Adrenal gland (tissue), 12 donors: Measurements from ENCODE around the gene ACBD6. TPM values are rescaled to one million over a fixed set of nuclear protein-coding genes. Genes with fewer than 3 reads are reported as not detected.
A peak's percentile ranks its signal among the peaks of the same experiment; 100 is the strongest.

Source experiments
- DNase-seq, 7 donors: peaks; one replicate each; pipeline ENCODE4 v3.0.0-alpha.2; 2019 to 2020
- H3K27ac ChIP-seq, 5 donors: fragments of 200-600 bp; sonication (generic) in 4 of 5; 1 replicate in 3 of 5; 2 replicates in 2 of 5; pipeline versions ENCODE4 v1.5.1 to v1.8.0; 2016 to 2020; ENCODE audit warnings: mild to moderate bottlenecking in 1 of 5
- H3K27me3 ChIP-seq: fragments of 200-600 bp; 2 replicates; pipeline ENCODE4 v1.8.0; 2021
- H3K36me3 ChIP-seq, 2 donors: fragments of 200-600 bp; replicated peaks in 1 of 2; 1 replicate in 1 of 2; 2 replicates in 1 of 2; pipeline versions ENCODE4 v1.5.1 to v1.8.0; 2018 to 2022
- H3K4me1 ChIP-seq, 2 donors: fragments of 200-600 bp; replicated peaks in 1 of 2; 1 replicate in 1 of 2; 2 replicates in 1 of 2; pipeline versions ENCODE4 v1.5.1 to v1.8.0; 2018 to 2021
- H3K4me3 ChIP-seq, 4 donors: fragments of 200-600 bp; sonication (generic) in 3 of 4; one replicate each; pipeline ENCODE4 v1.5.1; 2016 to 2018
- H3K9me3 ChIP-seq, 3 donors: fragments of 200-600 bp; sonication (generic) in 1 of 3; replicated peaks in 1 of 3; 1 replicate in 2 of 3; 2 replicates in 1 of 3; pipeline versions ENCODE4 v1.5.1 to v1.8.0; 2016 to 2021
- POLR2A ChIP-seq, 2 donors: fragments of 450-650 bp; IDR thresholded peaks; one replicate each; pipeline ENCODE4 v1.6.1; 2017; ENCODE audit warnings: antibody characterized with exemption in 2 of 2, mild to moderate bottlenecking in 2 of 2, moderate library complexity in 1 of 2
- WGBS, 4 donors: extraction: QIAGEN DNeasy Blood & Tissue Kit in 2 of 4; methylation state at CpG; one replicate each; pipeline versions ENCODE4 v1.1.5 to v1.1.7; 2013 to 2017; 5-methylcytosine and 5-hydroxymethylcytosine counted together
- intact Hi-C, 2 donors: fragments of 100-400 bp; cut with DNase I; formaldehyde crosslinking; loops; one replicate each; pipeline versions ENCODE4 v1.14.1 to v1.15.0; 2022 to 2023
- polyA plus RNA-seq, 3 donors: library from polyadenylated mRNA; stranded (reverse); fragments of 200-250 nt in 2 of 3; fragments of 350-450 nt in 1 of 3; fragmentation: Illumina TruSeq in 1 of 3; extraction: RNeasy Lipid Tissue Mini Kit (QIAGEN cat#74804) in 1 of 3; gene quantifications; one replicate each; pipeline ENCODE4 v1.2.3, GENCODE V29; 2013 to 2014
- total RNA-seq, 9 donors: library from RNA; depleted of rRNA in 4 of 9; stranded (reverse); fragments of >200 nt in 4 of 9; fragments of 120-200 nt in 1 of 9; fragmentation: NEBNext Ultra II Directional in 1 of 9; extraction: Animal tissue kit (Norgen Biotek cat#: 25700) in 1 of 9; gene quantifications; one replicate each; pipeline versions ENCODE4 v1.1.0 to v1.2.4, GENCODE V29; 2013 to 2023
- TF ChIP-seq, protein P1 (sequence below), 6 experiments: fragments of 450-650 bp in 4 of 6; fragments of 200-600 bp in 2 of 6; sonication (generic) in 1 of 6; IDR thresholded peaks; 1 replicate in 5 of 6; 2 replicates in 1 of 6; pipeline versions ENCODE4 v1.5.1 to v1.8.0; 2016 to 2021; ENCODE audit warnings: antibody characterized with exemption in 6 of 6, mild to moderate bottlenecking in 2 of 6, moderate library complexity in 1 of 6
- donor health status: healthy with polysubstance abuse.
- donor health status: Bipolar disorder and iron deficiency.
- donor health status: DM: yes; HTN: yes; CAD: no.
- donor health status: DM: no; HTN: no; CAD: no.
- donor health status: DM: no; HTN: no; CAD: no.
- donor health status: DM: yes; HTN: yes; CAD: no.

Gene ACBD6
- total and polyA plus RNA-seq, 12 donors = 28.7 to 75.1 (median 36.6) TPM

GRCh38 chr1:180267761-180268555 lies 234.4 kb downstream of the ACBD6 start:
- Histone ChIP-seq H3K27ac (no peak overlapping the region), H3K27me3 (no peaks in the 10 kb centered on the region), H3K4me1 (no peaks in the 10 kb centered on the region), H3K4me3 (no peak overlapping the region), H3K36me3 (no peaks in the 10 kb centered on the region), H3K9me3 (no peaks in the 10 kb centered on the region)
- 79 to 91% (median 80%) methylated on average over 4 to 5 of the region's 5 CpGs for WGBS, 4 donors
- TF ChIP-seq, protein P1, sequence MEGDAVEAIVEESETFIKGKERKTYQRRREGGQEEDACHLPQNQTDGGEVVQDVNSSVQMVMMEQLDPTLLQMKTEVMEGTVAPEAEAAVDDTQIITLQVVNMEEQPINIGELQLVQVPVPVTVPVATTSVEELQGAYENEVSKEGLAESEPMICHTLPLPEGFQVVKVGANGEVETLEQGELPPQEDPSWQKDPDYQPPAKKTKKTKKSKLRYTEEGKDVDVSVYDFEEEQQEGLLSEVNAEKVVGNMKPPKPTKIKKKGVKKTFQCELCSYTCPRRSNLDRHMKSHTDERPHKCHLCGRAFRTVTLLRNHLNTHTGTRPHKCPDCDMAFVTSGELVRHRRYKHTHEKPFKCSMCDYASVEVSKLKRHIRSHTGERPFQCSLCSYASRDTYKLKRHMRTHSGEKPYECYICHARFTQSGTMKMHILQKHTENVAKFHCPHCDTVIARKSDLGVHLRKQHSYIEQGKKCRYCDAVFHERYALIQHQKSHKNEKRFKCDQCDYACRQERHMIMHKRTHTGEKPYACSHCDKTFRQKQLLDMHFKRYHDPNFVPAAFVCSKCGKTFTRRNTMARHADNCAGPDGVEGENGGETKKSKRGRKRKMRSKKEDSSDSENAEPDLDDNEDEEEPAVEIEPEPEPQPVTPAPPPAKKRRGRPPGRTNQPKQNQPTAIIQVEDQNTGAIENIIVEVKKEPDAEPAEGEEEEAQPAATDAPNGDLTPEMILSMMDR (IDR thresholded peaks at IDR 0.05) = no peak
- TF ChIP-seq POLR2A (IDR thresholded peaks at IDR 0.05) = no peak
- DNase-seq = peak in 2 of 7 donors; percentile 14 to 41
- intact Hi-C loops = no loop called here

GRCh38 chr1:180267211-180267561 lies 235.2 kb downstream of the ACBD6 start:
- Histone ChIP-seq H3K4me3 (no peak overlapping the region), H3K4me1 (no peaks in the 10 kb centered on the region), H3K36me3 (no peaks in the 10 kb centered on the region), H3K27ac (no peak overlapping the region), H3K9me3 (no peaks in the 10 kb centered on the region), H3K27me3 (no peaks in the 10 kb centered on the region)
- TF ChIP-seq, protein P1 (IDR thresholded peaks at IDR 0.05) = no peak
- no peak for TF ChIP-seq POLR2A (IDR thresholded peaks at IDR 0.05)
- 89 to 97% (median 96%) methylated on average over 7 to 12 of the region's 12 CpGs for WGBS, 4 donors
- peak in 2 of 7 donors; percentile 10 to 25 for DNase-seq
- intact Hi-C loops = no loop called here

DNA sequence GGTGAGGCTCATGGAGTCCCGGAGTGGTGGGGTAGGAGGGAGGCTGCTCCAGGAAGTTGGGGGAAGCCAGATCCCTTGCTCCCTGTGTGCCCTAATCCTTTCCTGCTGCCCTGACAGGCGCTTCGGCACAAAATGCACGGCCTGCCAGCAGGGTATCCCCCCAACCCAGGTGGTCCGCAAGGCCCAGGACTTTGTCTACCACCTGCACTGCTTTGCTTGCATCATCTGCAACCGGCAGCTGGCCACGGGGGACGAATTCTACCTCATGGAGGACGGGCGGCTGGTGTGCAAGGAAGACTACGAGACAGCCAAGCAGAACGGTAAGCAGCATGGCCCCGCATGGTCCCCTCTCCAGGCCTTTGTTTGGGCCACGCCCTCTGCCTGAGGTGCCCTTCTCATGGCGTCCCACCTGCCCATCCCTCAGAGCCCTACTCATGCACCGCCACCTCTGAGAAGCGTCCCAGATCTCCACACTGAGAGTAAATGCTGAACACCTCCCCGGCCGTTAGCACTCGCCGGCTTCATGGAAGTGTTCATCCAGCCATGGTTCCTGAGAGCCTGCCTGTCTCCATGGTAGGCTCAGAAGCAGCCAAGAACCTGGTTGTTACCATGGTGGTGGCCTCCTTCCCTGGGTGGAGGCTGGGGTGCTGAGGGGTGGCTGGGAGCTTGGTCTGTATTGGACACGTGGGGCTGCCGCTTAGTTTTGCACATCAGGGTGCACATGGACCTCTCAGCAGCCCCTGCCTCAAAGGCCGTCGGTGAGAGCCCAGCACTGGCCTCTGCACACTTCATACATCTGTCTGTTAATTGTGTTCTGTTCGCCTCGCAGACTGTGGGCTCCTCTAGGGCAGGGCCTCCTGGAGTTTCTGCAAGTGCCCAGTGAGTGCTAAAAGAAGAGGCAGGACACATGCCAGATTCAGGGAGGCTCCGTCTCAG lies 235.8 kb downstream of the ACBD6 start:
- no peaks in the 10 kb centered on the region for H3K4me1 ChIP-seq
- H3K9me3 ChIP-seq = no peaks in the 10 kb centered on the region
- H3K27me3 ChIP-seq = no peaks in the 10 kb centered on the region
- 84 to 90% (median 88%) methylated on average over 21 to 28 of the region's 28 CpGs for WGBS, 4 donors
- no peak for TF ChIP-seq POLR2A (IDR thresholded peaks at IDR 0.05)
- TF ChIP-seq, protein P1 (IDR thresholded peaks at IDR 0.05) = no peak
- no peak overlapping the region for H3K4me3 ChIP-seq
- H3K36me3 ChIP-seq = no peaks in the 10 kb centered on the region
- peak in 2 of 7 donors; percentile 13 to 43 for DNase-seq
- no peak overlapping the region for H3K27ac ChIP-seq
- intact Hi-C loops = no loop called here

- no peaks in the 10 kb centered on the region for H3K36me3 ChIP-seq
- TF ChIP-seq, protein P1 (IDR thresholded peaks at IDR 0.05) = no peak
- no peak for TF ChIP-seq POLR2A (IDR thresholded peaks at IDR 0.05)
- H3K27me3 ChIP-seq = no peaks in the 10 kb centered on the region
- H3K27ac ChIP-seq = no peak overlapping the region
- WGBS, 4 donors = 70 to 76% (median 71%) methylated on average over 3 to 4 of the region's 4 CpGs
- H3K9me3 ChIP-seq = no peaks in the 10 kb centered on the region
- DNase-seq = peak in 1 of 7 donors; percentile 37
- no peak overlapping the region for H3K4me3 ChIP-seq
- intact Hi-C loops = no loop called here
- H3K4me1 ChIP-seq = no peaks in the 10 kb centered on the region
These were observed 236.5 kb downstream of the ACBD6 start for GRCh38 chr1:180265871-180266270.
